GM21526 (cell line): Measurements from ENCODE around the gene DUSP15.
"Not testable (repeated sequence)": the region's sequence is repeated elsewhere in the genome, so short reads cannot be mapped to it uniquely, and the experiment has no call there.

Experiments used
- ATAC-seq: cut with Tn5 transposase; IDR thresholded peaks from one replicate; pipeline ENCODE4 v1.9.1; 2021; ENCODE audit warnings: moderate library complexity; ENCODE audit not compliant: unreplicated experiment, low FRiP score

DUSP15 gene

GRCh38 chr20:31842471-31843157 is 27.7 kb downstream of the DUSP15 start:
- ATAC-seq = no peak

GRCh38 chr20:31841928-31842327 is 28.4 kb downstream of the DUSP15 start:
- ATAC-seq = no peak

GRCh38 chr20:31840906-31841816 is 29.2 kb downstream of the DUSP15 start:
- ATAC-seq = no peak

- ATAC-seq = no peak
Measured at GRCh38 chr20:31839782-31840487, 30.4 kb downstream of the DUSP15 start.

GRCh38 chr20:31838646-31839292 is 31.6 kb downstream of the DUSP15 start:
- no peak for ATAC-seq

GRCh38 chr20:31837896-31838397 is 32.4 kb downstream of the DUSP15 start:
- no peak for ATAC-seq

GRCh38 chr20:31836853-31837608 is 33.3 kb downstream of the DUSP15 start:
- ATAC-seq = no peak

- ATAC-seq = no peak
Measured at GRCh38 chr20:31835977-31836852, 34.1 kb downstream of the DUSP15 start.

GRCh38 chr20:31835554-31835953 is 34.8 kb downstream of the DUSP15 start:
- ATAC-seq = no peak

- ATAC-seq = no peak
Measured at GRCh38 chr20:31833931-31834521, 36.3 kb downstream of the DUSP15 start.

GRCh38 chr20:31833130-31833930 is 37.0 kb downstream of the DUSP15 start:
- ATAC-seq = no peak

GRCh38 chr20:31831771-31832306 is 38.5 kb downstream of the DUSP15 start:
- ATAC-seq = no peak

GRCh38 chr20:31831211-31831610 is 39.1 kb downstream of the DUSP15 start:
- no peak for ATAC-seq

GRCh38 chr20:31830406-31830981 is 39.8 kb downstream of the DUSP15 start:
- no peak for ATAC-seq

GRCh38 chr20:31829731-31830130 is 40.6 kb downstream of the DUSP15 start:
- no peak for ATAC-seq

- ATAC-seq = not testable (repeated sequence)
Measured at GRCh38 chr20:31828016-31828415, 42.3 kb downstream of the DUSP15 start.

GRCh38 chr20:31827059-31827458 is 43.3 kb downstream of the DUSP15 start:
- ATAC-seq = no peak
